PC-9 (cell line): ENCODE results near the gene ASTN2.

Experiments
- CTCF ChIP-seq: fragments of 200-600 bp; sonication (generic); conservative IDR thresholded peaks from 2 replicates; pipeline ENCODE4 v1.6.1; 2017; ENCODE audit warnings: mixed run types, antibody characterized with exemption, mild to moderate bottlenecking, moderate library complexity
- EZH2 ChIP-seq: fragments of 200-600 bp; sonication (generic); IDR thresholded peaks from 2 replicates; pipeline ENCODE4 v1.8.0; 2017; ENCODE audit warnings: antibody characterized with exemption, low read depth

- TF ChIP-seq CTCF (no peak), EZH2 (no peak)
Measured at GRCh38 chr9:117224695-117225094, 190.2 kb downstream of the ASTN2 start.
